Large intestine (tissue), 3 donors: ENCODE data around the gene PTPRC. TPM values are rescaled to one million over a fixed set of nuclear protein-coding genes. Genes with fewer than 3 reads are reported as not detected.

Experiments used
- DNase-seq, 2 donors: peaks; one replicate each; pipeline versions ENCODE4 v3.0.0 to v3.0.0-alpha.2; 2013
- H3K27ac ChIP-seq: one replicate; pipeline ENCODE4 v1.5.1; 2013; ENCODE audit warnings: low read length
- H3K27me3 ChIP-seq: 2 replicates; pipeline ENCODE4 v1.6.1; 2013; ENCODE audit warnings: low read length; ENCODE audit not compliant: control insufficient read depth, insufficient read depth
- H3K36me3 ChIP-seq: 2 replicates; pipeline ENCODE4 v1.6.1; 2013; ENCODE audit warnings: low read length; ENCODE audit not compliant: control insufficient read depth, insufficient read depth
- H3K4me1 ChIP-seq: one replicate; pipeline ENCODE4 v1.6.1; 2013; ENCODE audit warnings: low read length; ENCODE audit not compliant: control insufficient read depth, insufficient read depth
- H3K4me3 ChIP-seq: one replicate; pipeline ENCODE4 v1.5.1; 2013; ENCODE audit warnings: low read length
- H3K9me3 ChIP-seq: one replicate; pipeline ENCODE4 v1.6.1; 2013; ENCODE audit warnings: mild to moderate bottlenecking, low read depth, low read length, moderate library complexity; ENCODE audit not compliant: control insufficient read depth
- WGBS: methylation state at CpG from one replicate; pipeline ENCODE4 v1.1.5; 2013; ENCODE audit warnings: low lambda C conversion rate; ENCODE audit not compliant: insufficient coverage; 5-methylcytosine and 5-hydroxymethylcytosine counted together
- polyA plus RNA-seq: library from polyadenylated mRNA; unstranded; fragments of 120-200 nt; gene quantifications from one replicate; pipeline ENCODE4 v1.2.1, GENCODE V29; 2013

Gene PTPRC
- polyA plus RNA-seq, 1 donor: 18.9 TPM

DNA sequence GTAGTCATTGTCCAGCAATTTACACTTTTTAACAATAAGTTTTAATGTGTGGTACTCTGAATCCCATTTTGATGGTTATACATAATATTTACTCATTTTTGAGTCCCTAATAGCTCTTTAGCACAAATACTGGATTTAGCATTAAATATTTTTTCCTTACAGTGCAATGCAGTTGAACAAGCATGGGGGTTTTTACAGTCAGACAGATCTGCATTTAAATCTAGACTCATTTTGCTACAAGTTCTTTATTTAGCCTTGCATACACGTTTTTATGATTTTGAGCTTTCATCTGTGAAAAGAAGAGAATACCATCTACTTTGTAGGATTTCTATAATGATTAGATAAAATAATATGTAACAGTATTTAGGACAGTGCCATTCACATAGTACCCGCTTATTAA lies 44.0 kb downstream of the PTPRC start:
- H3K4me3 ChIP-seq: no peak overlapping the region
- peaks cover 3% of the 10 kb centered on the region for H3K9me3 ChIP-seq
- DNase-seq: no peak
- no peaks in the 10 kb centered on the region for H3K4me1 ChIP-seq
- H3K36me3 ChIP-seq: no peaks in the 10 kb centered on the region
- 71% methylated on average over 1 of the region's 2 CpGs for WGBS
- H3K27ac ChIP-seq: no peak overlapping the region
- no peaks in the 10 kb centered on the region for H3K27me3 ChIP-seq

DNA sequence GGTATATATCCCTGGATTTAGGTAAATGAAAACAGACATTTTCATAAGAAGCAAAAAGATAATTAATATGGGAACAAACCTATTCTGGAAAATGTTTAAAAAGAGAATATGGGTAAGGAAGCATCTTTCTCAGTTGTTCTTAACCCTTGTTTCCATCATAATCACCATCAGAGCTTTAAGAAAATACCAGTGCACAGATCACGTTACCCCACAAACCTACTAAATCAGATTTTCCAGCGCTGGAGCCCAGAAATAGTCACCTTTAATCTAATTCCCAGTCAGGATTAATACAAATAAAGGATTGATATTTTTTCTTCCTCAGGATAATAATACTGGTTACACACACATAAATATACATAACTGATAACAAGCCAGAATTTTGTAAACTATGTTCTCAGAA lies 44.6 kb downstream of the PTPRC start:
- Histone ChIP-seq H3K27ac (no peak overlapping the region), H3K4me1 (no peaks in the 10 kb centered on the region), H3K27me3 (no peaks in the 10 kb centered on the region), H3K9me3 (peaks cover 3% of the 10 kb centered on the region), H3K36me3 (no peaks in the 10 kb centered on the region), H3K4me3 (no peak overlapping the region)
- WGBS: 90% methylated on average over 2 of the region's 2 CpGs
- DNase-seq: no peak

- no peaks in the 10 kb centered on the region for H3K9me3 ChIP-seq
- H3K36me3 ChIP-seq: no peaks in the 10 kb centered on the region
- no peak for DNase-seq
- H3K4me3 ChIP-seq: no peak overlapping the region
- H3K27me3 ChIP-seq: no peaks in the 10 kb centered on the region
- H3K4me1 ChIP-seq: no peaks in the 10 kb centered on the region
- H3K27ac ChIP-seq: no peak overlapping the region
Observed at GRCh38 chr1:198686069-198686728, 47.4 kb downstream of the PTPRC start.

GRCh38 chr1:198687429-198687828 lies 48.6 kb downstream of the PTPRC start:
- no peak for DNase-seq
- WGBS: 100% methylated on average over 1 of the region's 4 CpGs
- no peaks in the 10 kb centered on the region for H3K27me3 ChIP-seq

DNA sequence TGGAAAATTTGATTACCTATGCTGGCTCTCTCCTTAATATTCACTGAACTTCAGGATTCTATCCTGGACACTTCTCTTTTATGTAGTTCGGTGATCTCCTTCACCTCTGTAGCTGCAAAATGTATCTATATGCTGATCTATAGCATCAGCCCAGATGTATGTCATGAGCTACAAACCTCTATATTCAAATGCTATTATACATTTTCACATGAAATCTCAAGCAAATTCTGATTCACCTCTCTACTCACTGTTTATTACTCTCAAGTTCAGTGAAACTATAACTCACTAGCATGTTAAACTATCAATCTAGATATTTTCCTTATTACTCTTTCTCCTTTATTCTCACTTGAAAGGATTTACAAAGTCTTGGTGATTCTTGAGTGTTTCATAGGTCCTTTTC lies 52.2 kb downstream of the PTPRC start:
- whole genome bisulfite sequencing: no CpG with 5 or more reads among the region's 1 CpG
- H3K27ac ChIP-seq: no peak overlapping the region
- no peaks in the 10 kb centered on the region for H3K4me1 ChIP-seq
- H3K9me3 ChIP-seq: no peaks in the 10 kb centered on the region
- no peaks in the 10 kb centered on the region for H3K36me3 ChIP-seq
- DNase-seq: no peak
- no peaks in the 10 kb centered on the region for H3K27me3 ChIP-seq
- no peak overlapping the region for H3K4me3 ChIP-seq

More at GRCh38 chr1:198687429-198687828, 48.6 kb downstream of the PTPRC start:
- Histone ChIP-seq H3K4me3 (no peak overlapping the region), H3K27ac (no peak overlapping the region), H3K4me1 (no peaks in the 10 kb centered on the region), H3K36me3 (no peaks in the 10 kb centered on the region), H3K9me3 (no peaks in the 10 kb centered on the region)

DNA sequence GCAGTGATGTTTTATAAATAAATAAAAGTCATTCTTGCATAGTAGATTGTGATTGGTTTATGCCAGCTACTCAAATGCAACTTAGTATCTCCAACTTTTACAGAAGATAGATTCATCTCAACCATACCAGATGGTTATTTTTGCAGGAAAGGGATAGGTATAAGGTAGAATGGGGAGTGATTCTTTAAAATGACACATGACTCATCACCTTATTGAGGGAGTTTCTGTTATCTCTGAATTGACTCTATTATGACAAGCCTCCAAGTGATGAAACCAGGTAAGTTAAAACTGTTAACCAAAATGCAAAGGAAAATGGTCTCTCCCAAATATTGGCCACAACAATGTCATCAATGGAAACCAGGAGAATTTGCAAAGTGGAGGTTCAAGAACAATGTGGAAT lies 54.5 kb downstream of the PTPRC start:
- DNase-seq: no peak
- no peaks in the 10 kb centered on the region for H3K36me3 ChIP-seq
- no peaks in the 10 kb centered on the region for H3K27me3 ChIP-seq
- H3K4me3 ChIP-seq: no peak overlapping the region
- no peaks in the 10 kb centered on the region for H3K9me3 ChIP-seq
- H3K4me1 ChIP-seq: no peaks in the 10 kb centered on the region
- H3K27ac ChIP-seq: no peak overlapping the region

GRCh38 chr1:198694542-198694941 lies 55.7 kb downstream of the PTPRC start:
- Histone ChIP-seq H3K9me3 (no peaks in the 10 kb centered on the region), H3K27me3 (no peaks in the 10 kb centered on the region), H3K4me1 (no peaks in the 10 kb centered on the region), H3K4me3 (no peak overlapping the region), H3K27ac (no peak overlapping the region), H3K36me3 (no peaks in the 10 kb centered on the region)
- 100% methylated on average over 1 of the region's 1 CpG for WGBS
- DNase-seq: no peak

- WGBS: 100% methylated on average over 1 of the region's 1 CpG
- Histone ChIP-seq H3K4me3 (no peak overlapping the region), H3K27me3 (peaks cover 3% of the 10 kb centered on the region), H3K36me3 (no peaks in the 10 kb centered on the region), H3K27ac (no peak overlapping the region), H3K9me3 (no peaks in the 10 kb centered on the region), H3K4me1 (no peaks in the 10 kb centered on the region)
- no peak for DNase-seq
Observed at GRCh38 chr1:198696211-198696610, 57.4 kb downstream of the PTPRC start.

DNA sequence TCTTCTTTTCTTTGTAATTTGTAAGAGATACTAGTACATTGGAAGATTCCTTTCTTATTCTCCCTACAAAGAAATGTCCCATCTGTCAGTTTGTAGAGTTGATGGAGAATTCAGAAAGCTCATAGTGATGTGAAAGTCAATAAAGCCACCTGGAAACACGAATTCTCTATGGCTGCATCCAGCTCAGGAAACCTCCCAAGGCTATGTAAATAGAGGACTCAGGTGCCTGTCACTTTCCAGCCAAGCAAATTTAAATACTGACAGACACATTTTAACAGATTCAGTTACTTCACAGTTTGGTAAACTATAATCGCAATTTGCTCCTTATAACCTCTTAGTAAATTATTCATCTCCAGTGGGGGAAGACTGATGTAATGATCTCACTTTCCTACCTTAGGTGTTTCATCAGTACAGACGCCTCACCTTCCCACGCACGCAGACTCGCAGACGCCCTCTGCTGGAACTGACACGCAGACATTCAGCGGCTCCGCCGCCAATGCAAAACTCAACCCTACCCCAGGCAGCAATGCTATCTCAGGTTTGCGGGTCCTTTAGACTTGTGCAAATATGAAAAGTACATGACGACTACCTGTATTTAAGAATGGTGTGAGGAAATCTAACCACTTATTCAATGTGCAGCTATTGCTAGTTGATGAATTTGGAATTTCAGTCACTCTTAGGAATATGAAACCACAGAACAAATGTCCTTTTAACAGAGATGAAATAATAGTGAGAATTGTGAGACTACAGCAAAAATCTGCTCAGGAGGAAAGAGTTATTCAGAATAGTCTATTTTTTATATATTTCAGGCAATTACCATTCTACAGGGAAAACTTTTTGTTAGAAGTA lies 60.6 kb downstream of the PTPRC start:
- peaks cover 3% of the 10 kb centered on the region for H3K27me3 ChIP-seq
- H3K4me1 ChIP-seq: no peaks in the 10 kb centered on the region
- no peak overlapping the region for H3K4me3 ChIP-seq
- no peaks in the 10 kb centered on the region for H3K9me3 ChIP-seq
- DNase-seq: peak; percentile 32 to 33
- no peak overlapping the region for H3K27ac ChIP-seq
- WGBS: 0% methylated on average over 1 of the region's 13 CpGs
- H3K36me3 ChIP-seq: no peaks in the 10 kb centered on the region

- Histone ChIP-seq H3K4me3 (no peak overlapping the region), H3K36me3 (no peaks in the 10 kb centered on the region), H3K9me3 (no peaks in the 10 kb centered on the region), H3K4me1 (no peaks in the 10 kb centered on the region), H3K27ac (no peak overlapping the region), H3K27me3 (peaks cover 3% of the 10 kb centered on the region)
- 100% methylated on average over 1 of the region's 1 CpG for WGBS
- no peak for DNase-seq
Observed at GRCh38 chr1:198700016-198700392, 61.2 kb downstream of the PTPRC start.

DNA sequence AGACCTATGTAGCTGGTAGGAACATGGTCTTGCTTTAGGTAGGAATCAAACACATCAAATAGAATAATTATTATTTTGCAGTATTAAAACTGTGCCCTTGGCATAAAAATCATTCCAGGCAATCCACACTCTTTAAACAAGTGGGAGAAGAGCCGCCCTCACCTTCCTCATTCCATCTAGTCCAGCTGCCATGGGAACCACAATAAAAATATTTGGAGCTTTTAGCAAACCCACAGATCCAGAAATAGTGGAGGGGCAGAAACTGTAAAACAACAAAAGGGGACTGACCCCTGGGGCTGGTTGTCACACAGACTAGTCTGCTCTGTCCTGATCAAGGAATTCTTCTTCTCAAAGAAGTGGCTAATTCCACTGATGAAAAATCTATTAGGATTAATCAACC lies 61.6 kb downstream of the PTPRC start:
- 60% methylated on average over 1 of the region's 1 CpG for WGBS
- H3K9me3 ChIP-seq: no peaks in the 10 kb centered on the region
- no peaks in the 10 kb centered on the region for H3K36me3 ChIP-seq
- H3K27ac ChIP-seq: no peak overlapping the region
- no peak overlapping the region for H3K4me3 ChIP-seq
- H3K27me3 ChIP-seq: peaks cover 3% of the 10 kb centered on the region
- H3K4me1 ChIP-seq: no peaks in the 10 kb centered on the region
- no peak for DNase-seq
